Liver (tissue), 9 donors: ENCODE results near the gene NSD1. TPM values are rescaled to one million over a fixed set of nuclear protein-coding genes. Genes with fewer than 3 reads are reported as not detected.

Source experiments
- DNase-seq: peaks from one replicate; pipeline ENCODE4 v3.0.0-alpha.2; 2017; ENCODE audit warnings: low spot score
- H3K27ac ChIP-seq, 2 donors: one replicate each; pipeline ENCODE4 v1.7.0; 2013; ENCODE audit warnings: inconsistent platforms in 2 of 2, low read length in 2 of 2, control low read depth in 1 of 2, low read depth in 1 of 2, mild to moderate bottlenecking in 1 of 2
- H3K27me3 ChIP-seq, 4 donors: one replicate each; pipeline versions ENCODE4 v1.6.1 to v1.7.0; 2013; ENCODE audit warnings: low read length in 3 of 4, inconsistent platforms in 1 of 4, mild to moderate bottlenecking in 1 of 4, moderate library complexity in 1 of 4; ENCODE audit not compliant: control insufficient read depth in 4 of 4, insufficient read depth in 4 of 4
- H3K36me3 ChIP-seq, 4 donors: one replicate each; pipeline versions ENCODE4 v1.6.1 to v1.7.0; 2013; ENCODE audit warnings: low read length in 3 of 4, mild to moderate bottlenecking in 3 of 4, low read depth in 1 of 4, moderate library complexity in 1 of 4; ENCODE audit not compliant: control insufficient read depth in 4 of 4, insufficient read depth in 3 of 4
- H3K4me1 ChIP-seq, 4 donors: one replicate each; pipeline versions ENCODE4 v1.6.1 to v1.7.0; 2013; ENCODE audit warnings: low read length in 3 of 4, mild to moderate bottlenecking in 3 of 4, moderate library complexity in 1 of 4; ENCODE audit not compliant: control insufficient read depth in 4 of 4, insufficient read depth in 4 of 4
- H3K4me3 ChIP-seq, 3 donors: one replicate each; pipeline versions ENCODE4 v1.6.1 to v1.7.0; 2013; ENCODE audit warnings: low read length in 3 of 3, control low read depth in 1 of 3, low read depth in 1 of 3, mild to moderate bottlenecking in 1 of 3
- H3K9ac ChIP-seq, 2 donors: one replicate each; pipeline ENCODE4 v1.7.0; 2013; ENCODE audit warnings: low read length in 2 of 2, mild to moderate bottlenecking in 2 of 2, moderate library complexity in 2 of 2, control low read depth in 1 of 2, low read depth in 1 of 2
- H3K9me3 ChIP-seq, 4 donors: one replicate each; pipeline versions ENCODE4 v1.6.1 to v1.7.0; 2013; ENCODE audit warnings: low read length in 3 of 4; ENCODE audit not compliant: control insufficient read depth in 4 of 4
- ATF3 ChIP-seq: IDR thresholded peaks from 2 replicates; pipeline ENCODE4 v1.6.1; 2016; ENCODE audit warnings: antibody characterized with exemption
- CTCF ChIP-seq: fragments of 150-350 bp; IDR thresholded peaks from 2 replicates; pipeline ENCODE4 v1.5.1; 2017; ENCODE audit warnings: improper control_type of control experiment, low read depth, low read length; ENCODE audit not compliant: missing input control
- EGR1 ChIP-seq, 2 donors: IDR thresholded peaks; 2 replicates each; pipeline ENCODE4 v1.6.1; 2016 to 2018; ENCODE audit warnings: antibody characterized with exemption in 2 of 2, low read depth in 2 of 2
- FOXA1 ChIP-seq: IDR thresholded peaks from 2 replicates; pipeline ENCODE4 v1.6.1; 2016; ENCODE audit warnings: antibody characterized with exemption
- FOXA2 ChIP-seq: IDR thresholded peaks from 2 replicates; pipeline ENCODE4 v1.6.1; 2016; ENCODE audit warnings: antibody characterized with exemption
- GABPA ChIP-seq, 2 donors: IDR thresholded peaks in 1 of 2; conservative IDR thresholded peaks in 1 of 2; 2 replicates each; pipeline ENCODE4 v1.6.1; 2016; ENCODE audit warnings: antibody characterized with exemption in 2 of 2, mild to moderate bottlenecking in 1 of 2, moderate library complexity in 1 of 2
- HNF4A ChIP-seq, 2 donors: conservative IDR thresholded peaks; 2 replicates each; pipeline ENCODE4 v1.6.1; 2016; ENCODE audit warnings: antibody characterized with exemption in 2 of 2, mild to moderate bottlenecking in 2 of 2
- HNF4G ChIP-seq: IDR thresholded peaks from 2 replicates; pipeline ENCODE4 v1.6.1; 2016; ENCODE audit warnings: antibody characterized with exemption
- JUND ChIP-seq, 2 donors: IDR thresholded peaks; 2 replicates each; pipeline ENCODE4 v1.6.1; 2016; ENCODE audit warnings: antibody characterized with exemption in 2 of 2
- MAX ChIP-seq: IDR thresholded peaks from 2 replicates; pipeline ENCODE4 v1.6.1; 2016; ENCODE audit warnings: antibody characterized with exemption
- NR2F2 ChIP-seq: IDR thresholded peaks from 2 replicates; pipeline ENCODE4 v1.6.1; 2016; ENCODE audit warnings: antibody characterized with exemption
- RAD21 ChIP-seq, 2 donors: IDR thresholded peaks; 2 replicates each; pipeline ENCODE4 v1.6.1; 2016; ENCODE audit warnings: antibody characterized with exemption in 2 of 2, mild to moderate bottlenecking in 2 of 2
- REST ChIP-seq: IDR thresholded peaks from 2 replicates; pipeline ENCODE4 v1.6.1; 2016; ENCODE audit warnings: antibody characterized with exemption, mild to moderate bottlenecking
- RXRA ChIP-seq, 2 donors: IDR thresholded peaks; 2 replicates each; pipeline ENCODE4 v1.6.1; 2017 to 2018; ENCODE audit warnings: antibody characterized with exemption in 2 of 2, mild to moderate bottlenecking in 1 of 2
- SP1 ChIP-seq: IDR thresholded peaks from 2 replicates; pipeline ENCODE4 v1.6.1; 2018; ENCODE audit warnings: antibody characterized with exemption, mild to moderate bottlenecking
- TAF1 ChIP-seq: conservative IDR thresholded peaks from 2 replicates; pipeline ENCODE4 v1.6.1; 2016; ENCODE audit warnings: antibody characterized with exemption, mild to moderate bottlenecking
- YY1 ChIP-seq: IDR thresholded peaks from 2 replicates; pipeline ENCODE4 v1.6.1; 2016; ENCODE audit warnings: antibody characterized with exemption, mild to moderate bottlenecking
- ZBTB33 ChIP-seq: IDR thresholded peaks from 2 replicates; pipeline ENCODE4 v1.6.1; 2016; ENCODE audit warnings: antibody characterized with exemption
- WGBS: extraction: QIAGEN DNeasy Blood & Tissue Kit; methylation state at CpG from one replicate; pipeline ENCODE4 v1.1.7; 2013; 5-methylcytosine and 5-hydroxymethylcytosine counted together
- polyA plus RNA-seq, 2 donors: library from polyadenylated mRNA; stranded (reverse) in 1 of 2; unstranded in 1 of 2; fragments of 200-250 nt in 1 of 2; fragments of >200 nt in 1 of 2; fragmentation: Nextera tagmentation in 1 of 2; extraction: Ambion mirVana in 1 of 2; gene quantifications; one replicate each; pipeline versions ENCODE4 v1.2.1 to v1.2.3, GENCODE V29; 2013 to 2015
- total RNA-seq, 2 donors: library from RNA; depleted of rRNA; stranded (reverse); fragments of >200 nt; gene quantifications; one replicate each; pipeline ENCODE4 v1.2.3, GENCODE V29; 2014
- donor health status: healthy.
- donor health status: healthy.
- donor health status: healthy.
- donor health status: healthy.
- donor health status: healthy.

The NSD1 gene
- total and polyA plus RNA-seq, 4 donors, result 5.3 to 34.1 (median 19.3) TPM

GRCh38 chr5:177085985-177086653, 47.5 kb upstream of the NSD1 start:
- Histone ChIP-seq H3K36me3 (peaks cover 0 to 5% (median 1%) of the 10 kb centered on the region in 4 donors), H3K4me3 (no peak overlapping the region), H3K4me1 (peaks cover 11 to 39% (median 32%) of the 10 kb centered on the region in 4 donors), H3K9ac (peak overlapping the region in 1 of 2 donors; percentile 17), H3K27ac (peak overlapping the region in 1 of 2 donors; percentile 36), H3K27me3 (no peaks in the 10 kb centered on the region), H3K9me3 (no peaks in the 10 kb centered on the region)
- DNase-seq, result no peak
- TF ChIP-seq MAX, result no peak
- no peak for TF ChIP-seq TAF1
- 53% methylated on average over 13 of the region's 13 CpGs for WGBS

GRCh38 chr5:177086654-177087397, 46.7 kb upstream of the NSD1 start, which contains the start of gene FGFR4:
Gene FGFR4 (plus strand): TSS chr5:177086915. CDS start chr5:177089603, 2,688 bp downstream.
- Histone ChIP-seq H3K9ac (peak within 1 kb of the TSS; percentile 46 to 82), H3K36me3 (peaks cover 0 to 11% (median 3%) of the 10 kb centered on the region in 4 donors)
- TF ChIP-seq ATF3, result no peak
- peak; percentile 35 to 60 for TF ChIP-seq RAD21 (IDR thresholded peaks at IDR 0.05)
- TF ChIP-seq ZBTB33, result no peak
- peak; percentile 80 to 87 for TF ChIP-seq HNF4A (conservative IDR thresholded peaks at IDR 0.05)
- TF ChIP-seq CTCF, result peak; percentile 76
- TF ChIP-seq FOXA2, result peak; percentile 19
- TF ChIP-seq YY1, result peak; percentile 57
- TF ChIP-seq EGR1 (IDR thresholded peaks at IDR 0.05; ENCODE audit: low read depth in 2 of 2), result peak; percentile 62 to 90
- TF ChIP-seq HNF4G, result peak; percentile 69
- peak; percentile 82 for TF ChIP-seq REST
- TF ChIP-seq TAF1, result peak; percentile 22
- TF ChIP-seq MAX, result no peak
- no peak for TF ChIP-seq GABPA (IDR thresholded peaks at IDR 0.05 in 1 of 2, conservative IDR thresholded peaks at IDR 0.05 in 1 of 2)
- TF ChIP-seq JUND (IDR thresholded peaks at IDR 0.05), result peak in 1 of 2 donors; percentile 40
- TF ChIP-seq NR2F2, result no peak
- TF ChIP-seq SP1, result peak; percentile 92
- peak; percentile 51 to 59 for TF ChIP-seq RXRA (IDR thresholded peaks at IDR 0.05)
- peak; percentile 64 for TF ChIP-seq FOXA1

More at GRCh38 chr5:177086654-177087397, 46.7 kb upstream of the NSD1 start, which contains the start of gene FGFR4:
- under 1% methylated on average over 66 of the region's 68 CpGs for WGBS
- peak; percentile 90 for DNase-seq
- H3K4me1 ChIP-seq, result peaks cover 11 to 39% (median 33%) of the 10 kb centered on the region in 4 donors
- no peaks in the 10 kb centered on the region for H3K9me3 ChIP-seq
- peak within 1 kb of the TSS; percentile 52 to 70 (median 52) for H3K4me3 ChIP-seq
- no peaks in the 10 kb centered on the region for H3K27me3 ChIP-seq
- H3K27ac ChIP-seq, result peak within 1 kb of the TSS; percentile 93 to 95
